HG03521 (cell line): ENCODE measurements around the gene CFAP20DC.
"Not testable (repeated sequence)": the region's sequence is repeated elsewhere in the genome, so short reads cannot be mapped to it uniquely, and the experiment has no call there.

Experiments used
- ATAC-seq: cut with Tn5 transposase; IDR thresholded peaks from one replicate; pipeline ENCODE4 v1.9.1; 2021; ENCODE audit warnings: mild to moderate bottlenecking, moderate library complexity; ENCODE audit not compliant: unreplicated experiment

The CFAP20DC gene

GRCh38 chr3:58824285-58824684 is 225.5 kb downstream of the CFAP20DC start:
- no peak for ATAC-seq

- not testable (repeated sequence) for ATAC-seq
These were observed 243.1 kb downstream of the CFAP20DC start for GRCh38 chr3:58806551-58807244.

GRCh38 chr3:58804914-58805313 is 244.9 kb downstream of the CFAP20DC start:
- no peak for ATAC-seq

GRCh38 chr3:58801541-58801940 is 248.3 kb downstream of the CFAP20DC start:
- ATAC-seq, result no peak

- no peak for ATAC-seq
These were observed 248.9 kb downstream of the CFAP20DC start for GRCh38 chr3:58800940-58801339.

- no peak for ATAC-seq
These were observed 249.8 kb downstream of the CFAP20DC start for GRCh38 chr3:58800032-58800431.

GRCh38 chr3:58799271-58799670 is 250.6 kb downstream of the CFAP20DC start:
- ATAC-seq, result no peak

GRCh38 chr3:58798312-58798711 is 251.5 kb downstream of the CFAP20DC start:
- no peak for ATAC-seq

GRCh38 chr3:58794750-58795149 is 255.1 kb downstream of the CFAP20DC start:
- no peak for ATAC-seq

- no peak for ATAC-seq
These were observed 255.9 kb downstream of the CFAP20DC start for GRCh38 chr3:58793938-58794337.

GRCh38 chr3:58792921-58793451 is 256.8 kb downstream of the CFAP20DC start:
- no peak for ATAC-seq

GRCh38 chr3:58789385-58789784 is 260.4 kb downstream of the CFAP20DC start:
- ATAC-seq, result no peak

- no peak for ATAC-seq
These were observed 264.9 kb downstream of the CFAP20DC start for GRCh38 chr3:58784888-58785287.

GRCh38 chr3:58784425-58784824 is 265.4 kb downstream of the CFAP20DC start:
- ATAC-seq, result no peak

- ATAC-seq, result no peak
These were observed 266.0 kb downstream of the CFAP20DC start for GRCh38 chr3:58783845-58784244.

- ATAC-seq, result no peak
These were observed 269.9 kb downstream of the CFAP20DC start for GRCh38 chr3:58779934-58780333.

GRCh38 chr3:58776231-58776630 is 273.6 kb downstream of the CFAP20DC start:
- no peak for ATAC-seq

GRCh38 chr3:58772462-58772861 is 277.4 kb downstream of the CFAP20DC start:
- ATAC-seq, result no peak

GRCh38 chr3:58769065-58769464 is 280.8 kb downstream of the CFAP20DC start:
- ATAC-seq, result no peak

- ATAC-seq, result no peak
These were observed 283.1 kb downstream of the CFAP20DC start for GRCh38 chr3:58766587-58767282.

- no peak for ATAC-seq
These were observed 294.7 kb downstream of the CFAP20DC start for GRCh38 chr3:58755150-58755549.

GRCh38 chr3:58754074-58754473 is 295.8 kb downstream of the CFAP20DC start:
- no peak for ATAC-seq
